Measurements from ENCODE around the gene YAF2.

- TF ChIP-seq CTCF (IDR thresholded peaks at IDR 0.05) = no peak
- no peak for TF ChIP-seq POLR2A (IDR thresholded peaks at IDR 0.05)
- no peak for TF ChIP-seq POLR2AphosphoS5 (IDR thresholded peaks at IDR 0.05)
- no peak for TF ChIP-seq EP300 (IDR thresholded peaks at IDR 0.05; ENCODE audit: low read depth)
These were observed 47.7 kb downstream of the YAF2 start for GRCh38 chr12:42190376-42190775.

Data from transverse colon (tissue), 4 donors.